Measurements from ENCODE around the gene CD34. TPM values are rescaled to one million over a fixed set of nuclear protein-coding genes. Genes with fewer than 3 reads are reported as not detected.

CD34 gene
- total RNA-seq, 4 donors from 2014 or later, result 39.2 to 135 (median 81.2) TPM

Other genes with a start within 250 kb of the CD34 start
- gene CD46, start 159.1 kb downstream of the CD34 start, total RNA-seq, result 100 to 1,000 TPM; 118 to 195 (median 174) TPM

All from uterus (tissue), 4 donors.